HUDEP-2 (cell line): ENCODE data around the gene SPON1.
"Not testable (repeated sequence)": the region's sequence is repeated elsewhere in the genome, so short reads cannot be mapped to it uniquely, and the experiment has no call there.

Source experiments
- DNase-seq, 76 experiments: peaks; one replicate each; lab custom pipeline; 2025; ENCODE audit not compliant: unreplicated experiment in 76 of 76; lab: John Stamatoyannopoulos, UW

The SPON1 gene

GRCh38 chr11:14075118-14076078, 112.9 kb downstream of the SPON1 start:
- DNase-seq: no peak

GRCh38 chr11:14079011-14079410, 116.5 kb downstream of the SPON1 start:
- DNase-seq: no peak

GRCh38 chr11:14079797-14080196, 117.3 kb downstream of the SPON1 start:
- DNase-seq: no peak

DNA sequence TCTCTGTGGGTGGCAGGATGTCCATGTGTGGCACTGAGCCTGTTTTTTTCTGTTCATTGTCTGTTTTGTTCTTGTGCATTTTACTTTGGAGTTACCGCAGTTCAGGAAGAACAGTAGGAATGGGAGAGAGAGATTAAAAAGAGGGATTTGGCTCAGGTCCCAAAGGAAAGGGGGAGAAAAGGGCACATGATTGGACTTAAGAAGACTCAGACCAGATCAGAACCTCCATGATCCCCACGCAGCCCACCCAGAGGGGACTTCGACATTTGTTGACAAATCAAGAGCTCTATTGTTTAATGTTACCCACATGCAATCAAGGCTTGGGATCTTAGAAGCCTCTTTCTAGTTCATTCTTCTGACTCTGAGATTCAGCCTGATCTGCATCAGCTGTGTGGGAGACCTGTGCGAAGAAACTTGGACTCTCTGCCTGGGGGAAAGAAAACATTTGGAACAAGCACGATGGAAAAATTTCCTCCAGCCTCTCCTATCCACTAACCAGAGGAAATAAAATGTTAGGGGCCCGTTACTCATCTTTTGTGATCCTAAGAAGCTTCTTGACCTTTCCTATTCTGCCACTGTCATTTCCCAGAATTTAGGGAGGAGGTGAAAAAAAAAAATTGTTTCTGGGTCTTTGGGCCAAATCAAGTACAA, 119.2 kb downstream of the SPON1 start:
- DNase-seq: no peak

- DNase-seq: no peak
Observed at GRCh38 chr11:14082338-14082737, 119.8 kb downstream of the SPON1 start.

DNA sequence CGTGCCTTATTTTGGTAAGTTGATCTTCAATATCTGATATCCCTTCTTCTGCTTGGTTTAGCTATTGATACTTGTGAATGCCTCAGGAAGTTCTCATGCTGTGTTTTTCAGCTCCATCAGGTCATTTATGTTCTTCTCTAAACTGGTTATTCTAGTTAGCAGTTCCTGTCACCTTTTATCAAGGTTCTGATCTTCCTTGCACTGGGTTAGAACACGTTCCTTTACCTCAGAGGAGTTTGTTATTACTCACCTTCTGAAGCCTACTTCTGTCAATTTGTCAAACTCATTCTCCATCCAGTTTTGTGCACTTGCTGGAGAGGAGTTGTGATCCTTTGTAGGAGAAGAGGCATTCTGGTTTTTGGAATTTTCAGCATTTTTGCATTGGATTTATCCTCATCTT, 126.3 kb downstream of the SPON1 start:
- not testable (repeated sequence) for DNase-seq

GRCh38 chr11:14089690-14090462, 127.4 kb downstream of the SPON1 start:
- no peak for DNase-seq

GRCh38 chr11:14090631-14091030, 128.1 kb downstream of the SPON1 start:
- not testable (repeated sequence) for DNase-seq

DNA sequence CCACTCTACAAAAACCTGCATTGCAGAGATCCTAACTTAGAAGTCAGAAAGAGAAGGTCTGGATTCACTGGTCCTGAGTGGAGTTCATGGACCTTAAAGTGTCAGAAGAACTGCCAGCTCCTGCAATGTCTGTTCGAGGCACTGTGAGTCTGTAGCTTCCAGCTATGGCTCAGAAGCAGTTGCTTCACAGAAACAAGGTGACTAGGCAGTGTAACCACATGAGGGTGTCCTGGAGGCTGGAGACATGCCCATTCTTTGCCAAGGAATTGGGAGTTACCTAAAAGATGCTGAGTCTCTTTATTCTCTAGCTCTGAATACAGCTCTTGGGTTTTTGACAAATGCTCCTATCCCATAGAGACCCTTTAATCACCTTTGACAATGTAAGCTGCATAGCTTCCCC, 130.5 kb downstream of the SPON1 start:
- no peak for DNase-seq

- DNase-seq: no peak
Observed at GRCh38 chr11:14094481-14095037, 132.0 kb downstream of the SPON1 start.

- DNase-seq: no peak
Observed at GRCh38 chr11:14095882-14096281, 133.4 kb downstream of the SPON1 start.

DNA sequence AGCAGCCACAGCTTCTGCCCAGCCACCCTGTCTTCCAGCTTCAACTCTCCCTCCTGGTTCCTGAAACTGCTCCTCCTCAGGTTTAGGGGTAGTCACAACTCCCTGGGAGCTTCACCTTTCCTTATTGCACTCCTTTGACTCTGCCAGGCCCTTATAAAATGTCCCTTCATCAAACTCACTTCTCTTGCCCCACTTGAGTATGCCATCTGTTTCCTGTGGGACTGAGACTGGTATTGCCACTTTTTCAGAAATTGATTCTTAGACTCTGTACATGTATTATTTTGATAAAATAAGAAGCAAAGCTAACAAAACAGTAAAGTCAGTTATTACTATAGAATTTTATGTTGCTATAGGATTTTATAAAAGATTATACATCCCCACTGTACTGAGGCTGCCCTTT, 134.1 kb downstream of the SPON1 start:
- DNase-seq: no peak

DNA sequence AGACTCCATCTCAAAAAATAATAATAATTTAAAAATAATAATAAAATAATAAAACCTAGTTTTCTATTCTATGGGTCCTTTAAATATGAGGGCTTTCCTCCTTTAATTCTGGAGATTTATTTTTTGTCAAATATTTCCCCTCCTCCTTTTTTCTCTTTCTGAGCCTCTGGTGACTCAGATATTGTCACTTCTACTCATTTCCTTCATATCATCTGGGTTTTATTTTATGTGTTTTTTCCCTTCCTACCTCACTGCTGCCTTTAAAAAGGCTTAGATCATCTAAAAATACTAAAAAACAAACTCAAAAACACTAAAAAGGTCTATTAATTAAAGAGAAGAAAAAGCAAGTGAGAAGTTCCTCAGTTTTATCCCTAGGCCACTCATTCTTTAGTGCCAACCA, 138.9 kb downstream of the SPON1 start:
- no peak for DNase-seq

DNA sequence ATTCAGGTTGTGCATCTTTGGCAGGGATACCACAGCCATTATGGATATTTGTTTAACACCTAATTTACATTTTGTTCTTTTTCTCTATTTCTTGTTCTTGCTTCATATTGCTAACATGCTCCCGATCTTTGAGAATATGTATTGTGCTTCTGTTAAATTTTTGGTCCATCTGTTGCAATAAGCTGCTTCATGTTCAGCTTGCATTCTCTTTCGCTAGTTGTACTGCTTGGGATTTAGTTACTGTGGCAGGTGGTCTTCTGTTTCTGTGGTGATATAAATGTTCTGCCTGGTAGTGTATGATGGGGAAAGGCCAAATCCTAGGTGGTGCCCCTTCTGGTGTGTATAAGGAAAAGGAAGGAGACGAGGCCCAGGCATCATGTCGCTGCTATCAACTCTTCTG, 140.2 kb downstream of the SPON1 start:
- no peak for DNase-seq

GRCh38 chr11:14105446-14105845, 142.9 kb downstream of the SPON1 start:
- no peak for DNase-seq

GRCh38 chr11:14106303-14107049, 144.0 kb downstream of the SPON1 start:
- no peak for DNase-seq

DNA sequence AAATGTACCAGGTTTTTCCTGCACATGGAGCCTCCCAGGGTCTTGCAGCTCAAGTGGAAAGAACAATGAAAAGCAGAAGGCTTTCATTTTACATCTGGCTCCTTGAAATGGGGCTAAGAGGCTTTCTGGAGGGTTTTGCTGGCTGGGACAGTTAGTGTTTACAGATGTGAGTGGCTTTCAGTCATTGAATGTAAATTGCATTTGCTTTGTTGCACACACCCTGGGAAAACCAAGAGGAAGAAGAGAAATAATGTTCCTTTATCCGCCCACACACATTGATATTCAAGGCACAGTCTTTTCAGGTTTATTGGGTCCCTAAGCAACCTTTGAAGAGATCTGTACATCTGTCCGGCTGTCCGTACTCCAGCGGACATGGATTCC, 144.5 kb downstream of the SPON1 start:
- no peak for DNase-seq

DNA sequence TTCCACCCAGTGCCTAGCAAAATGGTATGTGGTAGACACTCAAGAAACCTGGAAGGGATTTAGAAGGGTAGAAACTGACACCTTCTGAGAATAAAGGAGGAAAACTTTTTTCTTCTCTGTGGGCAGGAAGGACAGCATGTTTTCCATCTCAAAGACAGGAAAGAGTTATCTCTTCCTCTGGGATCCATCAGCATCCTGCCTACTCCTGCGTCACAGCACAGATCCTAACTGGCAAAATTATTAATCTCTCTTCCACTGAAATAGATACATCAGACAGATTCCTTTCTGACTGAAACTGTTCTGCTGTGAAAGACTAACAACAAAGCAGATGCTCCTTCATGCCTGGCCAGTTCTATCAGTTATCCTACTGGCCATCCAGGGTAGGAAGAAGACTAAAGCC, 147.2 kb downstream of the SPON1 start:
- DNase-seq: no peak

- no peak for DNase-seq
Observed at GRCh38 chr11:14110629-14111028, 148.1 kb downstream of the SPON1 start.

- DNase-seq: no peak
Observed at GRCh38 chr11:14111496-14111895, 149.0 kb downstream of the SPON1 start.
